ENCODE results near the gene CELSR1. TPM values are rescaled to one million over a fixed set of nuclear protein-coding genes. Genes with fewer than 3 reads are reported as not detected.

The CELSR1 gene
- total RNA-seq, 1 experiment from 2014 or later, result 37.6 TPM

DNA sequence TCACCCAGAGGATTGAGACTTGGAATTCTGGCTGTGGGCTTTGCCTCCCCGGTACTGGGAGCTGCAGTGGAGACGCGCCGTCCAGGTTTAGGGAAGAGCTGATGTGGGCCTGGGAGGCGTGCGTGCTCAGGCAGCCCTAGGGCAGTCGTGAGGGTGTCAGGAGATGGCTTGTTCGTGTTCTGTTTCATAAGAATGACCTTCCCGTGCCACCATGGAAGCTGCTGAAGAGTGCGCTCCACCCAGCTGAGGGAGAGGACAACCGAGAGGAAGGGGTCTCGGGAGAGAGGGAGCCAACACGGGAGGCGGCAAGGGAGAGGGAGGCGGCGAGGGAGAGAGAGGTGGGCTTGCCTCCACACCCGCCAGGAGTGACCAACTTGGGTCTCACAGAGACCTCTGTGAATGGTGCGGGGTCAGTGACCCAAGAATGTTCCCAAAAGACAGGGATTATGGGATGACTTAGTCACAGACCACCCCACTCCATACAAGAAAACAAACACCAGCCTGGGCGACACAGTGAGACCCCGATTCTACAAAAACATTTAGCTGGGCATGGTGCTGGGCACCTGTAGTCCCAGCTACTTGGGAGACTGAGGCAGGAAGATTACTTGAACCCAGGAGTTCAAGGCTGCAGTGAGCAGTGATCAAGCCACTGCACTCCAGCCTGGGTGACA is 216.6 kb downstream of the CELSR1 start:
- Histone ChIP-seq H3K4me1 (replicated peaks; ENCODE audit: insufficient read depth) (no peaks in the 10 kb centered on the region), H3F3A (ENCODE audit: insufficient read depth, low read depth) (no peaks in the 10 kb centered on the region), H2AFZ (no peak overlapping the region), H3K9me3 (ENCODE audit: insufficient read depth, low read depth) (no peaks in the 10 kb centered on the region), H3K4me3 (no peak overlapping the region), H3K36me3 (ENCODE audit: low read depth) (peaks cover 19% of the 10 kb centered on the region; the same call in 1 of the 2 replicates), H3K27ac (no peak overlapping the region), H4K20me1 (ENCODE audit: insufficient read depth) (no peaks in the 10 kb centered on the region), H3K27me3 (ENCODE audit: insufficient read depth, low read depth) (no peaks in the 10 kb centered on the region), H3K4me2 (no peak overlapping the region), H3K9me2 (ENCODE audit: insufficient read depth) (no peaks in the 10 kb centered on the region), H3K79me2 (ENCODE audit: low read depth) (no peaks in the 10 kb centered on the region)
- BruUV-seq (replicated peaks), result no TSS peak
- DNase-seq, result no peak
- POLR2A ChIA-PET (ENCODE audit: unreplicated experiment), result no interaction called here
- CTCF ChIA-PET, result no interaction called here
- TF ChIP-seq, protein P1, sequence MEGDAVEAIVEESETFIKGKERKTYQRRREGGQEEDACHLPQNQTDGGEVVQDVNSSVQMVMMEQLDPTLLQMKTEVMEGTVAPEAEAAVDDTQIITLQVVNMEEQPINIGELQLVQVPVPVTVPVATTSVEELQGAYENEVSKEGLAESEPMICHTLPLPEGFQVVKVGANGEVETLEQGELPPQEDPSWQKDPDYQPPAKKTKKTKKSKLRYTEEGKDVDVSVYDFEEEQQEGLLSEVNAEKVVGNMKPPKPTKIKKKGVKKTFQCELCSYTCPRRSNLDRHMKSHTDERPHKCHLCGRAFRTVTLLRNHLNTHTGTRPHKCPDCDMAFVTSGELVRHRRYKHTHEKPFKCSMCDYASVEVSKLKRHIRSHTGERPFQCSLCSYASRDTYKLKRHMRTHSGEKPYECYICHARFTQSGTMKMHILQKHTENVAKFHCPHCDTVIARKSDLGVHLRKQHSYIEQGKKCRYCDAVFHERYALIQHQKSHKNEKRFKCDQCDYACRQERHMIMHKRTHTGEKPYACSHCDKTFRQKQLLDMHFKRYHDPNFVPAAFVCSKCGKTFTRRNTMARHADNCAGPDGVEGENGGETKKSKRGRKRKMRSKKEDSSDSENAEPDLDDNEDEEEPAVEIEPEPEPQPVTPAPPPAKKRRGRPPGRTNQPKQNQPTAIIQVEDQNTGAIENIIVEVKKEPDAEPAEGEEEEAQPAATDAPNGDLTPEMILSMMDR (conservative IDR thresholded peaks at IDR 0.05), result no peak
- intact Hi-C loops (cut with micrococcal nuclease; ENCODE audit: unreplicated experiment), result no loop called here

DNA sequence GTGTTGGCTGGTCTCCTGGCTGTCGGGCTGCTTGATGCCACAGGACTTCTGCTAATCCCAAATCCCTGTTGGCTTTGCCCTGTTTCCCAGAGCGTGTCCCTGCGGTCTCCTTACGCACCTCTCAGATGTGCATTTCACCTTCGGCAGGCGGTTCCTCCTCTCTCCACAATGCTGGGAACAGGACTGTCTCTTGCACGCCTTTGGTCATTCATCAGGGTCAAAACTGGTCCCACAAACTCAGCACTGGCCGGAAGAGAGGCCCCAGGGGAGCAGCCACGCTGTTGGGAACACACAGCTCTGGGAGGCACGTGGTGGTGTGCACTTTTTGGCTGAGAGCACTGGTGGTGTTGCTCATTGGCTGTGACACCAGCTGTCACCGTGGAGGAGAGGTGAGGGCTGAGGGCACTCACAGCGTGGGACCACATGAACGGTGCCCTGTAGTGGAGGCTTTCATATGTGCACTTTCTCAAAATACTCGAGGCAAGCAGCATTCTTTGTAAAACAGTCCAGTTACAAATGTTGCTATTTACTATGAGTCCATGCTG is 217.2 kb downstream of the CELSR1 start:
- H3F3A ChIP-seq (ENCODE audit: insufficient read depth, low read depth), result no peaks in the 10 kb centered on the region; the same call in 1 of the 2 replicates
- no peaks in the 10 kb centered on the region for H3K9me3 ChIP-seq (ENCODE audit: insufficient read depth, low read depth)
- no peaks in the 10 kb centered on the region for H3K27me3 ChIP-seq (ENCODE audit: insufficient read depth, low read depth)
- ChIA-PET POLR2A (ENCODE audit: unreplicated experiment) (no interaction called here), CTCF (no interaction called here)
- H3K9me2 ChIP-seq (ENCODE audit: insufficient read depth), result no peaks in the 10 kb centered on the region
- no peak overlapping the region for H3K4me3 ChIP-seq
- H3K4me2 ChIP-seq, result no peak overlapping the region
- no peaks in the 10 kb centered on the region for H4K20me1 ChIP-seq (ENCODE audit: insufficient read depth)
- intact Hi-C loops (cut with micrococcal nuclease; ENCODE audit: unreplicated experiment), result no loop called here
- H2AFZ ChIP-seq, result no peak overlapping the region
- no peak for DNase-seq
- H3K36me3 ChIP-seq (ENCODE audit: low read depth), result peaks cover 13% of the 10 kb centered on the region; the same call in 1 of the 2 replicates
- H3K27ac ChIP-seq, result no peak overlapping the region
- no TSS peak for BruUV-seq (replicated peaks)
- H3K79me2 ChIP-seq (ENCODE audit: low read depth), result no peaks in the 10 kb centered on the region
- no peaks in the 10 kb centered on the region for H3K4me1 ChIP-seq (replicated peaks; ENCODE audit: insufficient read depth)
- TF ChIP-seq EZH2 (IDR thresholded peaks at IDR 0.05; ENCODE audit: low read depth), result no peak
- TF ChIP-seq, protein P1 (conservative IDR thresholded peaks at IDR 0.05), result no peak

DNA sequence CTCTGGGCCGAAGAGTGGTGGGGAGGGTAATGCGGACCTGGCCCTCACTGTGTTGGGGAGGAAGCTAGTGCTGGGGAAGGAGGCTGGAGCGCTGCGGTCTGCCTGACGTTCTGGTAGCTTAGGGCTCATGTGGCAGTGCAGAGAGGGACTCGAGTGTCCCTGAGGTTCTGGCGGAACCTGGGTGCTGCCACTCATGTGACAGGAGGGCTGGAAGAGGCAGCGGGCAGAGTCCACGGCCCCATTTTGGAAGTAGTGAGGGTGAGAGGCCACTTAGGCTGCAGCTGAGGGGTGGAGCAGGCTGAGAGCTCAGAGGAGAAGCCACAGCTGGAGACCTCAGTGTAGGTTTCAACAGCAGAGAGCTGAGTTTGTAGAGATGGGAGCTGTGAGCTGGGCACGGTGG is 218.1 kb downstream of the CELSR1 start:
- H3K4me1 ChIP-seq (replicated peaks; ENCODE audit: insufficient read depth), result no peaks in the 10 kb centered on the region
- peaks cover 8% of the 10 kb centered on the region; the same call in 1 of the 2 replicates for H3K36me3 ChIP-seq (ENCODE audit: low read depth)
- no peak overlapping the region for H3K4me2 ChIP-seq
- no peaks in the 10 kb centered on the region for H3K9me2 ChIP-seq (ENCODE audit: insufficient read depth)
- H4K20me1 ChIP-seq (ENCODE audit: insufficient read depth), result no peaks in the 10 kb centered on the region
- H3F3A ChIP-seq (ENCODE audit: insufficient read depth, low read depth), result no peaks in the 10 kb centered on the region; the same call in 1 of the 2 replicates
- no peak overlapping the region for H3K27ac ChIP-seq
- no peak overlapping the region for H2AFZ ChIP-seq
- no peaks in the 10 kb centered on the region for H3K79me2 ChIP-seq (ENCODE audit: low read depth)
- no peak for DNase-seq
- CTCF ChIA-PET, result no interaction called here
- H3K4me3 ChIP-seq, result no peak overlapping the region
- TF ChIP-seq, protein P1 (conservative IDR thresholded peaks at IDR 0.05), result no peak
- TF ChIP-seq EZH2 (IDR thresholded peaks at IDR 0.05; ENCODE audit: low read depth), result no peak
- H3K27me3 ChIP-seq (ENCODE audit: insufficient read depth, low read depth), result no peaks in the 10 kb centered on the region
- no TSS peak for BruUV-seq (replicated peaks)
- H3K9me3 ChIP-seq (ENCODE audit: insufficient read depth, low read depth), result no peaks in the 10 kb centered on the region
- POLR2A ChIA-PET (ENCODE audit: unreplicated experiment), result no interaction called here
- intact Hi-C loops (cut with micrococcal nuclease; ENCODE audit: unreplicated experiment), result no loop called here
